Progenitor cell of endocrine pancreas (in vitro differentiated cells): ENCODE measurements around the gene NR6A1. TPM values are rescaled to one million over a fixed set of nuclear protein-coding genes. Genes with fewer than 3 reads are reported as not detected.
A peak's percentile ranks its signal among the peaks of the same experiment; 100 is the strongest.
"Not testable (repeated sequence)": the region's sequence is repeated elsewhere in the genome, so short reads cannot be mapped to it uniquely, and the experiment has no call there.

Source experiments
- DNase-seq: peaks from one replicate; pipeline ENCODE4 v3.0.0; 2021; ENCODE audit warnings: low spot score; ENCODE audit not compliant: unreplicated experiment
- H3K27ac Mint-ChIP-seq: 2 replicates; pipeline ENCODE4 v1.8.0; 2021; ENCODE audit warnings: mild to moderate bottlenecking, moderate library complexity, mixed read lengths
- H3K27me3 Mint-ChIP-seq: 2 replicates; pipeline ENCODE4 v1.8.0; 2021; ENCODE audit warnings: mixed read lengths
- H3K36me3 Mint-ChIP-seq: 2 replicates; pipeline ENCODE4 v1.8.0; 2022; ENCODE audit warnings: mixed read lengths; ENCODE audit not compliant: insufficient read depth
- H3K4me1 Mint-ChIP-seq: 2 replicates; pipeline ENCODE4 v1.8.0; 2021; ENCODE audit warnings: low read depth, mixed read lengths
- H3K4me3 Mint-ChIP-seq: 2 replicates; pipeline ENCODE4 v1.8.0; 2021; ENCODE audit warnings: low read depth, mild to moderate bottlenecking, moderate library complexity, mixed read lengths
- H3K9me3 Mint-ChIP-seq: 2 replicates; pipeline ENCODE4 v1.8.0; 2021; ENCODE audit warnings: low read depth, mixed read lengths
- CTCF ChIP-seq: fragments of 200-600 bp; sonication (generic); IDR thresholded peaks from one replicate; pipeline ENCODE4 v1.5.0; 2021; ENCODE audit warnings: antibody characterized with exemption, mild to moderate bottlenecking; ENCODE audit not compliant: unreplicated experiment
- total RNA-seq: library from RNA; stranded (reverse); gene quantifications from 2 replicates; pipeline ENCODE4 v1.2.1, GENCODE V29; 2021

NR6A1 gene
- total RNA-seq, 1 donor from 2014 or later, result 86.4 TPM

DNA sequence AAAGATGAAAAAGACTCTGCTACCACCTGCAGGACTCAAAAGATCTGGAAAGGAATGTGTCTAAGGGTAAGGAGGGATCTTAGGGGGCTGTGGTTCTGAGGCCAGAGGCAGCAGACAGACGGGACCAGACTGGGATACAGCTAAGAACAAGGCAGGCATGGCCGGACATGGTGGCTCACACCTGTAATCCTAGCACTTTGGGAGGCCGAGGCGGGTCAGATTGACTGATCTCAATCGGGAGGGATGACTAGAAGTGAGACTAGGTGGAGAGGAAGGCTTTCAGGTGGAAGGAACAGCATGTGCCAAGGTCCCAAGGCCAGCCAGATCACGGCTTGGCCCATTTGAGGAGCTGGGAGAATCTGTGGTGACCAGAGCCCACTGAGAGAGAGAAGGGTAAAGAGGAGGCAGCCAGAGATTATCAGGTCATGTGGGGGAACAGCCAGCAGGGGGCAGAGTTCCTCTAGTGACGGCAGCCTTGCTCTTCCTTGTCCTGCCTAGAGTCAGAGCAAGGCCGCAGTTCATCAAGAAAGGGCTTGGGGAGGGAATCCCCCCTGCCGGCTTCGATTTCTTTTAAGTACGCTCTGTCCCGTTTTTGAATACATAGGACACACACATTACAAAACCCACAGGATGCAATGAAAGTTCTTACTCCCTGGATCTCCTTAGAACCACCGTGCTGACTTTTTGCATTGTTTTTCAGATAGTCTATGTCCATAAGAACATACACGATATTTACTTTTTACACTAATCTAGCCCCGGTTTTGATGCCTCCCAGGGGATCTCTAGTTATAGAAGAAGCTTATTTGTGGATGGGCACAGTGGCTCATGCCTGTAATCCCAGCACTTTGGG is 3.2 kb upstream of the NR6A1 start:
- peaks cover 10% of the 10 kb centered on the region for H3K4me1 Mint-ChIP-seq
- TF ChIP-seq CTCF, result peak; percentile 93
- H3K27me3 Mint-ChIP-seq, result peaks cover 19% of the 10 kb centered on the region
- no peaks in the 10 kb centered on the region for H3K36me3 Mint-ChIP-seq
- peak; percentile 78 for DNase-seq
- no peak overlapping the region for H3K4me3 Mint-ChIP-seq
- H3K27ac Mint-ChIP-seq, result no peak overlapping the region
- no peaks in the 10 kb centered on the region for H3K9me3 Mint-ChIP-seq

GRCh38 chr9:124773473-124774128 is 2.5 kb upstream of the NR6A1 start:
- no peaks in the 10 kb centered on the region for H3K36me3 Mint-ChIP-seq
- peaks cover 17% of the 10 kb centered on the region for H3K27me3 Mint-ChIP-seq
- H3K4me1 Mint-ChIP-seq, result peaks cover 12% of the 10 kb centered on the region
- no peaks in the 10 kb centered on the region for H3K9me3 Mint-ChIP-seq
- no peak for TF ChIP-seq CTCF
- peak overlapping the region; percentile 56 for H3K27ac Mint-ChIP-seq
- no peak overlapping the region for H3K4me3 Mint-ChIP-seq
- DNase-seq, result no peak

DNA sequence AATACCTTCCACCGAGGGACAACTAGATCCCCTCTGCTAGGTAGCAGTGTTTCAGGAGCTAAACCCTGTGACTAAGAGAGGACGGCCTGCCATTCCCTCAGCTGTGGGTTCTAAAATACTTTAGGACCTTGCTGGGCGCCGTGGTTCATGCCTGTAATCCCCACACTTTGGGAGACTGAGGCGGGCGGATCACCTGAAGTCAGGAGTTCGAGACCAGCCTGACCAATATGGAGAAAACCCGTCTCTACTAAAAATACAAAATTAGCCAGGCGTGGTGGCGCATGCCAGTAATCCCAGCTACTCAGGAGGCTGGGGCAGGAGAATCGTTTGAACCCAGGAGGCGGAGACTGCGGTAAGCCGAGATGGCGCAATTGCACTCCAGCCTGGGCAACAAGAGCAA is 1.8 kb upstream of the NR6A1 start:
- DNase-seq, H3K36me3 Mint-ChIP-seq, H3K27ac Mint-ChIP-seq, H3K9me3 Mint-ChIP-seq: not testable (repeated sequence)
- Mint-ChIP-seq H3K4me1 (peaks cover 17% of the 10 kb centered on the region), H3K4me3 (peak overlapping the region; percentile 66), H3K27me3 (peaks cover 16% of the 10 kb centered on the region)

DNA sequence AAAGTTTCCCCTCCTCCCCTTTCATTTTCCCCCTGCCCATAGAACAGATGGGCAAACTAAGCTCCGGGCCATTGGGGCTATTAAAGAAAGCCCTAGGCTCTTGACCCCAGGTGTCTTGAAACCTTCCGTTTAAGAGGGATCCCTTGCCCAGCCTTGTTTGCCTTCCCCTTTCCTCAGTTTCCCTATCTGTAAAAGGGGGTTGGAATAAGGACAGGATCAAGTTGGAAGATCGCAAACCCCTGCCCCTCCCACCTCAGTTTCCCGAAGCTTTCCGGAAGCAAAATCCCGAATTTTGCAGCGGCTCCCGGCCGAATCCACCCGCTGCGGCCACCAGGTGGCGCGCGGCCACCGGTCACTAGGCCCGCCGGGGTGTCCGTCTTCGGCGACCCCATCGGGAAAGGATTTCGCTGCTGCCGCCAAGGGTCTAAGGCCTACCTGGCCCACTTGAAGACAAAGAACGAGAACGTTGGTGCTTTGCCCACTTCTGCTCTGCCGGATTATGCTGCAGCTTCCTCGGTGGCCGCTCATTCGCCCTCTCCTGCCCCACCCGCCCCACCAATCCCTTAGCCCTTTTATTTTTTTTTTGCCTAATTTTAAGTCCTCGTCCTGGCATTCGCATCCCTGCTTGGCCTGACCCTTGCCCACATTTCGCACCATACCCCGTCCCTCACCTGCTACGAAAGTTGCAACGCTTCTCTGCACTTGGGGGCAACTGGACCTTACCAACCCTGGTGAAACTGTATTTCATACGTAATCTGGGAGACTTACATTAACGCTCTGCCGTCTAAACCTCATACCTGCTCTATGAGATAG is 962 bp upstream of the NR6A1 start:
- H3K27ac Mint-ChIP-seq, result peak overlapping the region; percentile 100
- peak; percentile 97 for TF ChIP-seq CTCF

DNA sequence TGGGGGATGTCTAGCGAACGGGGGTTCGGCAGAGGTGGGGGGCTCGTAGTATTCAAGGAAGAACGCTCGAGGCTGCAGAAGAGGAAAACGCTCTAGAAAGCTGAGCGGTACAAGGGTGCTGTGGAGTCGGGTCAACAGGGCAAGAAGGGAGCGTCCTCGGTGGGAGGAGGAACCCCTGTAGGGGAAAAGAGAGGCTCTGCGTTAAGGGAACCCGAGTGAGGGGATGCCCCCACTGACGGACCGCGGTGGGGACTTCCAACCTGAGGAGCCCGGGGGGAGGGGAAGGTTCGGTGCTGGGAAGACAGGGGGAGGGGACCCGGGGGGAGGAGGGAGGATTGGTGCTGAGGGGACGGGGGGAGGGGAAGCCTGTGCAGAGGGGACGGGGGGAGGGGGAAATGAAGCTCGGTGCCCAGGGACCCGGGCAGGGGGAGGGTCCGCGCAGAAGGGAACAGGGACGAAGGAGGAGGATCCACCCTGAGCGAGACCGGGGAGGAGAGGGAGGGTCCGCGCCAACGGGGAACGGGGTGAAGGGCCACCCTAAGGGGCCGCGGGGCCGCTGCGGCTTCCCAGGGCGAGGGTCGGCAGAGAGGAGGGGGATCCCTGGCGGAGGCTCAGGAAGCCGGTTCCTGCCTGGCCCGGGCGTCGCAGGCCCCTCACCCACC is 621 bp downstream of the NR6A1 start:
- H3K9me3 Mint-ChIP-seq, result no peaks in the 10 kb centered on the region
- no peak for TF ChIP-seq CTCF
- no peaks in the 10 kb centered on the region for H3K27me3 Mint-ChIP-seq
- H3K27ac Mint-ChIP-seq, result peak overlapping the region; percentile 96
- H3K4me3 Mint-ChIP-seq, result peak overlapping the region; percentile 89
- H3K36me3 Mint-ChIP-seq, result no peaks in the 10 kb centered on the region
- H3K4me1 Mint-ChIP-seq, result peaks cover 35% of the 10 kb centered on the region
- no peak for DNase-seq

More for the DNA sequence above, 962 bp upstream of the NR6A1 start:
- DNase-seq, result peak; percentile 83
- H3K9me3 Mint-ChIP-seq, result no peaks in the 10 kb centered on the region
- peaks cover 13% of the 10 kb centered on the region for H3K27me3 Mint-ChIP-seq
- no peaks in the 10 kb centered on the region for H3K36me3 Mint-ChIP-seq
- H3K4me1 Mint-ChIP-seq, result peaks cover 23% of the 10 kb centered on the region
- peak overlapping the region; percentile 89 for H3K4me3 Mint-ChIP-seq
